Astrocyte of the spinal cord (primary cell): Measurements from ENCODE around the gene ENO2.

Experiments
- DNase-seq: peaks from one replicate; pipeline ENCODE4 v3.0.0; 2011; ENCODE audit warnings: low read depth, low spot score
- H3K4me3 ChIP-seq: 2 replicates; pipeline ENCODE4 v1.5.1; 2011; ENCODE audit warnings: low read depth, mild to moderate bottlenecking, low read length, moderate library complexity
- CTCF ChIP-seq: IDR thresholded peaks from 2 replicates; pipeline ENCODE4 v1.5.1; 2012; ENCODE audit warnings: low read depth, mild to moderate bottlenecking, low read length, inconsistent platforms
- in situ Hi-C: cut with HindIII; loops from 2 replicates; pipeline ENCODE4 v1.10.0; 2017; ENCODE audit warnings: low sequenced_read_pairs

Gene ENO2

GRCh38 chr12:6948873-6949594 lies 34.7 kb downstream of the ENO2 start:
- TF ChIP-seq CTCF = no peak
- in situ Hi-C loops = no loop called here
- DNase-seq = no peak
- H3K4me3 ChIP-seq = no peak overlapping the region

DNA sequence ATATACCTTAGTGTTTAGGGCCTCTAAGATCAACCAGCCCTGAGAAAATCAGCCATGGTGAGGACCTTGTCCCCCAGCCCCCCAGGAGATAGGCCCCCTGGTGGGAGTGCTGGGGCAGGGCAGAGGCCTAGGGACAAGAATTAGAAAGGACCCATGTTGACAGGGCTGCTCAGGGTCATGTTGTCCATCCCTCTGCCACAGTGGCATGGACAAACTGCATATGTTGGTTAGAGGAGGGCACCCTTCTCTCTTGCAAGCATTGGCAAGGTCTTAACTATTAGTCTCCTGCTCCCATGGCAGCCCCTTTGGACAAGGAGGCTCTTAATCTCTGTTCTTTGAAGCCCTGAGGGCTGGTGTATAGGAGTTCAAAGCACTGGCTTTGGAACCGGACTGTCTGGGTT lies 36.0 kb downstream of the ENO2 start:
- in situ Hi-C loops = no loop called here
- TF ChIP-seq CTCF = peak; percentile 21
- H3K4me3 ChIP-seq = no peak overlapping the region
- no peak for DNase-seq

DNA sequence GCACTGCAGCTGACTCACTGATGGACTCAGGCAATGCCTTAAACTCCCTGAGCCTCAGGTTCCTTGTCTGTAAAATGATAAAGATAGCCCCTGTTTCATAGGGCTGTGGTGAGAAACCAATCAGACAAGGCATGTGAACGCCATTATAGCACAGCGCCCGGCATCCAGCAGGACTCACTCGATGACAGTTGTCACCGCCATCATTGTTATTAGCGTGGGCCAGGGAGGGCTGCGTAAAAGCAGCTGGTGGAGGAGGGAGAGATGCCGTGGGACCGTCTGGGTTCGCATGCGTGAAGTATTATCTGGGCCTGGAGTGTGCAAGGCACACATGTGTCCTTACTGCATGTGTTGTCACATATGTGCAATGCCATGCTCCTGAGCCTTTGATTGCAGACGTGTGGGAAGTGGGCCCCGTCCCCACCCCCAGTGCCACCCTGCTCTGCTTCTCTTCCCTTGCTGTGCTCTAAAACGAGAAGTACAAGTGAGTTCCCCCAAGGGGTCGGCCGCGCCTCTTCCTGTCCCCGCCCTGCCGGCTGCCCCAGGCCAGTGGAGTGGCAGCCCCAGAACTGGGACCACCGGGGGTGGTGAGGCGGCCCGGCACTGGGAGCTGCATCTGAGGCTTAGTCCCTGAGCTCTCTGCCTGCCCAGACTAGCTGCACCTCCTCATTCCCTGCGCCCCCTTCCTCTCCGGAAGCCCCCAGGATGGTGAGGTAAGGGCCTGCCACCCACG lies 36.6 kb downstream of the ENO2 start, which contains the start of gene PTPN6:
TSS of gene PTPN6 (plus strand) at position 546 of the 730 bp plus-strand sequence. CDS start at position 703, 157 bp downstream.
- TF ChIP-seq CTCF = no peak
- in situ Hi-C loops = no loop called here
- DNase-seq = no peak
- H3K4me3 ChIP-seq = no peak within 1 kb of the TSS

- H3K4me3 ChIP-seq = no peak overlapping the region
- in situ Hi-C loops = no loop called here
- no peak for DNase-seq
- no peak for TF ChIP-seq CTCF
These were observed 37.3 kb downstream of the ENO2 start for GRCh38 chr12:6951551-6952120.

- DNase-seq = no peak
- in situ Hi-C loops = no loop called here
These were observed 37.9 kb downstream of the ENO2 start for GRCh38 chr12:6952121-6952862.

More at GRCh38 chr12:6952121-6952862, 37.9 kb downstream of the ENO2 start:
- H3K4me3 ChIP-seq = no peak overlapping the region
- no peak for TF ChIP-seq CTCF
